ENCODE results near the gene MED9.

The MED9 gene

GRCh38 chr17:17535957-17536356 lies 59.2 kb downstream of the MED9 start:
- Histone ChIP-seq H3K4me1 (ENCODE audit: low read length) (no peaks in the 10 kb centered on the region), H3K27ac (ENCODE audit: low read length) (no peak overlapping the region)
- DNase-seq, result no peak

GRCh38 chr17:17536702-17537101 lies 59.9 kb downstream of the MED9 start:
- TF ChIP-seq EZH2 (optimal IDR thresholded peaks at IDR 0.05; ENCODE audit: low read depth, low read length) (no peak), EZH2phosphoT487 (IDR thresholded peaks at IDR 0.05; ENCODE audit: low read length) (no peak), CTCF (IDR thresholded peaks at IDR 0.05; ENCODE audit: low read length) (no peak)
- Histone ChIP-seq H4K20me1 (ENCODE audit: insufficient read depth, low read length) (no peaks in the 10 kb centered on the region), H3K4me3 (ENCODE audit: low read length) (no peak overlapping the region), H3K79me2 (ENCODE audit: low read length) (no peaks in the 10 kb centered on the region), H3F3A (ENCODE audit: insufficient read depth, low read length) (no peaks in the 10 kb centered on the region), H3K9me2 (replicated peaks; ENCODE audit: insufficient read depth, low read length) (no peaks in the 10 kb centered on the region), H3K36me3 (replicated peaks; ENCODE audit: insufficient read depth, low read length) (no peaks in the 10 kb centered on the region), H3K27ac (ENCODE audit: low read length) (no peak overlapping the region), H3K9ac (ENCODE audit: low read length) (no peak overlapping the region), H3K27me3 (replicated peaks; ENCODE audit: insufficient read depth, low read length) (no peaks in the 10 kb centered on the region), H3K4me1 (ENCODE audit: low read length) (no peaks in the 10 kb centered on the region), H3K9me3 (replicated peaks; ENCODE audit: insufficient read depth, low read length) (no peaks in the 10 kb centered on the region), H2AFZ (ENCODE audit: low read length) (no peak overlapping the region), H3K4me2 (ENCODE audit: low read depth, low read length) (no peak overlapping the region)
- DNase-seq, result no peak

More at GRCh38 chr17:17535957-17536356, 59.2 kb downstream of the MED9 start:
- no peak overlapping the region for H2AFZ ChIP-seq (ENCODE audit: low read length)
- H3K9ac ChIP-seq (ENCODE audit: low read length), result no peak overlapping the region
- H3K4me2 ChIP-seq (ENCODE audit: low read depth, low read length), result no peak overlapping the region
- no peaks in the 10 kb centered on the region for H3F3A ChIP-seq (ENCODE audit: insufficient read depth, low read length)
- H3K4me3 ChIP-seq (ENCODE audit: low read length), result no peak overlapping the region
- no peaks in the 10 kb centered on the region for H3K27me3 ChIP-seq (replicated peaks; ENCODE audit: insufficient read depth, low read length)
- no peaks in the 10 kb centered on the region for H3K9me2 ChIP-seq (replicated peaks; ENCODE audit: insufficient read depth, low read length)
- no peaks in the 10 kb centered on the region for H3K79me2 ChIP-seq (ENCODE audit: low read length)
- no peaks in the 10 kb centered on the region for H3K9me3 ChIP-seq (replicated peaks; ENCODE audit: insufficient read depth, low read length)
- no peaks in the 10 kb centered on the region for H3K36me3 ChIP-seq (replicated peaks; ENCODE audit: insufficient read depth, low read length)
- TF ChIP-seq EZH2phosphoT487 (IDR thresholded peaks at IDR 0.05; ENCODE audit: low read length) (no peak), EZH2 (optimal IDR thresholded peaks at IDR 0.05; ENCODE audit: low read depth, low read length) (no peak), CTCF (IDR thresholded peaks at IDR 0.05; ENCODE audit: low read length) (no peak)
- no peaks in the 10 kb centered on the region for H4K20me1 ChIP-seq (ENCODE audit: insufficient read depth, low read length)

- Histone ChIP-seq H2AFZ (ENCODE audit: low read length) (no peak overlapping the region), H3K9me2 (replicated peaks; ENCODE audit: insufficient read depth, low read length) (no peaks in the 10 kb centered on the region), H3K79me2 (ENCODE audit: low read length) (no peaks in the 10 kb centered on the region), H4K20me1 (ENCODE audit: insufficient read depth, low read length) (no peaks in the 10 kb centered on the region), H3K36me3 (replicated peaks; ENCODE audit: insufficient read depth, low read length) (no peaks in the 10 kb centered on the region), H3K4me2 (ENCODE audit: low read depth, low read length) (no peak overlapping the region), H3K9ac (ENCODE audit: low read length) (no peak overlapping the region), H3K27ac (ENCODE audit: low read length) (no peak overlapping the region), H3K4me3 (ENCODE audit: low read length) (no peak overlapping the region), H3F3A (ENCODE audit: insufficient read depth, low read length) (no peaks in the 10 kb centered on the region), H3K4me1 (ENCODE audit: low read length) (no peaks in the 10 kb centered on the region), H3K27me3 (replicated peaks; ENCODE audit: insufficient read depth, low read length) (no peaks in the 10 kb centered on the region), H3K9me3 (replicated peaks; ENCODE audit: insufficient read depth, low read length) (no peaks in the 10 kb centered on the region)
- TF ChIP-seq EZH2 (optimal IDR thresholded peaks at IDR 0.05; ENCODE audit: low read depth, low read length) (no peak), EZH2phosphoT487 (IDR thresholded peaks at IDR 0.05; ENCODE audit: low read length) (no peak), CTCF (IDR thresholded peaks at IDR 0.05; ENCODE audit: low read length) (no peak)
- no peak for DNase-seq
Measured at GRCh38 chr17:17537311-17538099, 60.7 kb downstream of the MED9 start.
